Parathyroid adenoma (tissue), 2 donors: ENCODE data around the gene C2CD4B.

Source experiments
- H2AFZ ChIP-seq: fragments of 300-600 bp; sonication (generic); one replicate; pipeline ENCODE4 v1.7.0; 2017; ENCODE audit warnings: antibody characterized with exemption, mild to moderate bottlenecking
- H3K27ac ChIP-seq: fragments of 300-600 bp; sonication (generic); one replicate; pipeline ENCODE4 v1.7.0; 2017
- H3K27me3 ChIP-seq: fragments of 300-600 bp; sonication (generic); one replicate; pipeline ENCODE4 v1.7.0; 2017; ENCODE audit warnings: low read length; ENCODE audit not compliant: control insufficient read depth, insufficient read depth
- H3K36me3 ChIP-seq: fragments of 300-600 bp; sonication (generic); one replicate; pipeline ENCODE4 v1.7.0; 2017; ENCODE audit warnings: low read length; ENCODE audit not compliant: control insufficient read depth, insufficient read depth
- H3K4me1 ChIP-seq: fragments of 300-600 bp; sonication (generic); one replicate; pipeline ENCODE4 v1.7.0; 2017; ENCODE audit warnings: control low read depth
- H3K4me2 ChIP-seq: fragments of 300-600 bp; sonication (generic); one replicate; pipeline ENCODE4 v1.7.0; 2017; ENCODE audit warnings: low read length
- H3K4me3 ChIP-seq: fragments of 300-600 bp; sonication (generic); one replicate; pipeline ENCODE4 v1.7.0; 2017; ENCODE audit warnings: low read depth, low read length
- H3K79me2 ChIP-seq: fragments of 300-600 bp; sonication (generic); one replicate; pipeline ENCODE4 v1.7.0; 2017; ENCODE audit warnings: control low read depth
- H3K9ac ChIP-seq: fragments of 300-600 bp; sonication (generic); one replicate; pipeline ENCODE4 v1.7.0; 2017; ENCODE audit warnings: mild to moderate bottlenecking
- H3K9me3 ChIP-seq: fragments of 300-600 bp; sonication (generic); one replicate; pipeline ENCODE4 v1.7.0; 2017; ENCODE audit warnings: low read length; ENCODE audit not compliant: control insufficient read depth
- TF ChIP-seq, protein P1 (sequence below): fragments of 300-600 bp; sonication (generic); IDR thresholded peaks from one replicate; pipeline ENCODE4 v1.7.0; 2017; ENCODE audit warnings: antibody characterized with exemption, mild to moderate bottlenecking
- donor health status: primary hyperparathyroidism.

Gene C2CD4B

GRCh38 chr15:62188744-62189143 is 23.7 kb upstream of the C2CD4B start:
- H3K4me1 ChIP-seq = no peaks in the 10 kb centered on the region
- H3K79me2 ChIP-seq = no peaks in the 10 kb centered on the region
- H3K4me3 ChIP-seq = no peak overlapping the region
- H3K27me3 ChIP-seq = no peaks in the 10 kb centered on the region
- no peak overlapping the region for H3K9ac ChIP-seq
- TF ChIP-seq, protein P1, sequence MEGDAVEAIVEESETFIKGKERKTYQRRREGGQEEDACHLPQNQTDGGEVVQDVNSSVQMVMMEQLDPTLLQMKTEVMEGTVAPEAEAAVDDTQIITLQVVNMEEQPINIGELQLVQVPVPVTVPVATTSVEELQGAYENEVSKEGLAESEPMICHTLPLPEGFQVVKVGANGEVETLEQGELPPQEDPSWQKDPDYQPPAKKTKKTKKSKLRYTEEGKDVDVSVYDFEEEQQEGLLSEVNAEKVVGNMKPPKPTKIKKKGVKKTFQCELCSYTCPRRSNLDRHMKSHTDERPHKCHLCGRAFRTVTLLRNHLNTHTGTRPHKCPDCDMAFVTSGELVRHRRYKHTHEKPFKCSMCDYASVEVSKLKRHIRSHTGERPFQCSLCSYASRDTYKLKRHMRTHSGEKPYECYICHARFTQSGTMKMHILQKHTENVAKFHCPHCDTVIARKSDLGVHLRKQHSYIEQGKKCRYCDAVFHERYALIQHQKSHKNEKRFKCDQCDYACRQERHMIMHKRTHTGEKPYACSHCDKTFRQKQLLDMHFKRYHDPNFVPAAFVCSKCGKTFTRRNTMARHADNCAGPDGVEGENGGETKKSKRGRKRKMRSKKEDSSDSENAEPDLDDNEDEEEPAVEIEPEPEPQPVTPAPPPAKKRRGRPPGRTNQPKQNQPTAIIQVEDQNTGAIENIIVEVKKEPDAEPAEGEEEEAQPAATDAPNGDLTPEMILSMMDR = no peak
- no peak overlapping the region for H3K4me2 ChIP-seq
- H3K27ac ChIP-seq = no peak overlapping the region
- no peak overlapping the region for H2AFZ ChIP-seq
- H3K9me3 ChIP-seq = no peaks in the 10 kb centered on the region
- no peaks in the 10 kb centered on the region for H3K36me3 ChIP-seq

- H3K4me1 ChIP-seq = no peaks in the 10 kb centered on the region
- H2AFZ ChIP-seq = no peak overlapping the region
- no peaks in the 10 kb centered on the region for H3K9me3 ChIP-seq
- H3K9ac ChIP-seq = no peak overlapping the region
- H3K4me2 ChIP-seq = no peak overlapping the region
- H3K4me3 ChIP-seq = no peak overlapping the region
- no peaks in the 10 kb centered on the region for H3K36me3 ChIP-seq
- H3K27ac ChIP-seq = no peak overlapping the region
- no peaks in the 10 kb centered on the region for H3K79me2 ChIP-seq
- TF ChIP-seq, protein P1 = no peak
- H3K27me3 ChIP-seq = no peaks in the 10 kb centered on the region
These were observed 22.8 kb upstream of the C2CD4B start for GRCh38 chr15:62187910-62188309.

DNA sequence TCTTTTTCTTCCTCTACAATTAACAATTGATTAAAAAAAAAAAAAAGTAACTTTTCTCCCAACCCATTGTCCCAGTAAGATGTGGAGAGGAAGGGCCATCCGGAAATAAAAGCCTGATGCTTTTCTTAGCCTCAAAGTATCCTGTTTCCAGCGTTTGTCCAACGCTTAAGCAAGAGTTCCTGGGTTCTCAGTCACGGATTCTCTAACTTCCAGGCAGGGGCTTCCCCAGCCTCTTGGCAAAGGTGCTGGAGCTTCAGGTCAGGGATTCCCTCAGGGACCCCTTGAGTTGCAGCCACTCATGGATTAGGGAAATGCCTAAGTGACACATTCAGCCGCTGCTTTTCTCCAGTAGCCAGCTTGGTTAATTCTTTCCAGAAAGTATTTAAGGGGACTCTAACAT is 22.3 kb upstream of the C2CD4B start:
- Histone ChIP-seq H3K36me3 (no peaks in the 10 kb centered on the region), H3K9ac (no peak overlapping the region), H3K27ac (no peak overlapping the region), H3K4me2 (no peak overlapping the region), H3K27me3 (no peaks in the 10 kb centered on the region), H2AFZ (no peak overlapping the region), H3K4me1 (no peaks in the 10 kb centered on the region), H3K79me2 (no peaks in the 10 kb centered on the region), H3K4me3 (no peak overlapping the region), H3K9me3 (no peaks in the 10 kb centered on the region)
- TF ChIP-seq, protein P1 = no peak

DNA sequence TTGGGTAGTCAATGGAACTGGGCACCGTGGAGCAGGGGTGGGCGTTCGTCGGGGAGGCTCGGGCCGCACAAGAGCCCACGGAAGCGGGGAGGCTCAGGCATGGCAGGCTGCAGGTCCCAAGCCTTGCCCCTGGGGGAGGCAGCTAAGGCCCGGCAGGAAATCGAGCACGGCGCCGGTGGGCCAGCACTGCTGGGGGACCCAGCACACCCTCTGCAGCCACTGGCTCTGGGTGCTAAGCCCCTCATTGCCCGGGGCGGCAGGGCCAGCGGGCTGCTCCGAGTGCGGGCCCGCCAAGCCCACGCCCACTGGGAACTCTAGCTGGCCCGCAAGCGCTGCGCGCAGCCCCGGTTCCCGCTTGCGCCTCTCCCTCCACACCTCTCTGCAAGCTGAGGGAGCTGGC is 21.5 kb upstream of the C2CD4B start:
- Histone ChIP-seq H3K4me2 (no peak overlapping the region), H3K4me1 (no peaks in the 10 kb centered on the region), H3K4me3 (no peak overlapping the region), H3K36me3 (no peaks in the 10 kb centered on the region), H3K27me3 (no peaks in the 10 kb centered on the region), H3K9ac (no peak overlapping the region), H2AFZ (no peak overlapping the region), H3K9me3 (no peaks in the 10 kb centered on the region), H3K79me2 (no peaks in the 10 kb centered on the region), H3K27ac (no peak overlapping the region)
- TF ChIP-seq, protein P1 = no peak

- no peaks in the 10 kb centered on the region for H3K79me2 ChIP-seq
- no peaks in the 10 kb centered on the region for H3K9me3 ChIP-seq
- no peak overlapping the region for H3K4me2 ChIP-seq
- H3K9ac ChIP-seq = no peak overlapping the region
- no peak overlapping the region for H3K27ac ChIP-seq
- no peaks in the 10 kb centered on the region for H3K36me3 ChIP-seq
- no peak overlapping the region for H3K4me3 ChIP-seq
- no peak overlapping the region for H2AFZ ChIP-seq
- TF ChIP-seq, protein P1 = no peak
- no peaks in the 10 kb centered on the region for H3K27me3 ChIP-seq
- H3K4me1 ChIP-seq = no peaks in the 10 kb centered on the region
These were observed 18.0 kb upstream of the C2CD4B start for GRCh38 chr15:62183130-62183529.
